NCI-H446 treated with DMSO at 0.1 percent for 48 hours (cell line): Measurements from ENCODE around the gene HECW1.

Experiments
- DNase-seq: peaks from one replicate; lab custom pipeline; 2025; lab: John Stamatoyannopoulos, UW

HECW1 gene

DNA sequence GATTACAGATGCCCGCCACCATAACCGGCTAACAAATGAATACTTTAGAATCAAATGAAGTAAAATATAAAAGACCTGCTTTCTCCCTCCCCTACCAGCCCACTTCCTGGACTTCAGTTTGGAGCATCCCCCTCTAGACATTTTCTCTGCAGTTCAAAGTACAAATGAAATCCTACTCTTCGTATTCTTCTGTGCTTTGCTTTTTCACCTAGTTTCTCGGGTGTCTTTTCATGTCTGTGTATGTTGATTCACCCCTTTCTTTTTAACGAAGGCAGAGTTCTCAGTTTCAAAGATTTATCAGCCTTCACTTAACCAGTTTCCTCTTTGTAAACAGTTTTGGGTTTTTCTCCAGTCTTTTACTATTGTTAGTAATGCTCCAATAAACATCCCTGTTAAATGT, 324.6 kb downstream of the HECW1 start:
- no peak for DNase-seq

DNA sequence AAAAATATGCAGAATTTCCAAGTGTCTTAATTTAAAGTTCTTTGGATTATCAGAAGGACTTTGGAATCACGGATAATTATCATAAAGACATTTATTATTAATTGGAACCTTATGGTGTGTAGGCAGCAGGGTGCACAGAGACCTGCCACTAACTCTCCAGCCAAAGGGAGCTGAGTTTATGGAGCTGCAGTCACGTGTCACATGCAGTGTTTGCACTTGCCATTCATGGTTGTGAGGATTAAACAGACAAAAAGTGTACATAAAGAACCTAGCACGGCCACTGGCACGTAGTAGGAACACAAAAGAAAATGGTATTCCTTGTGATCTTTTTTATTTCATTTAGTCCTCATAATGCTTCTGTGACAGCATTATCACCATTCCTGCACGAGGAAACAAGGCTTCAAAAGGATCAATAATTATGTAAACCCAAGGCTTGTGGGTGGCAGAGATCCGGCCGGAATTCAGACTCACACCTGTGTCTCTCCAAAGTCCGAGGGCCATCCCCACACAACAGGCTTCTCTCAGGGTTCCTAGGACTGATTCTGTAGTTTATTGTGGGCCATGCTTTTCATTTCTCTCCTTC, 326.5 kb downstream of the HECW1 start:
- no peak for DNase-seq

DNA sequence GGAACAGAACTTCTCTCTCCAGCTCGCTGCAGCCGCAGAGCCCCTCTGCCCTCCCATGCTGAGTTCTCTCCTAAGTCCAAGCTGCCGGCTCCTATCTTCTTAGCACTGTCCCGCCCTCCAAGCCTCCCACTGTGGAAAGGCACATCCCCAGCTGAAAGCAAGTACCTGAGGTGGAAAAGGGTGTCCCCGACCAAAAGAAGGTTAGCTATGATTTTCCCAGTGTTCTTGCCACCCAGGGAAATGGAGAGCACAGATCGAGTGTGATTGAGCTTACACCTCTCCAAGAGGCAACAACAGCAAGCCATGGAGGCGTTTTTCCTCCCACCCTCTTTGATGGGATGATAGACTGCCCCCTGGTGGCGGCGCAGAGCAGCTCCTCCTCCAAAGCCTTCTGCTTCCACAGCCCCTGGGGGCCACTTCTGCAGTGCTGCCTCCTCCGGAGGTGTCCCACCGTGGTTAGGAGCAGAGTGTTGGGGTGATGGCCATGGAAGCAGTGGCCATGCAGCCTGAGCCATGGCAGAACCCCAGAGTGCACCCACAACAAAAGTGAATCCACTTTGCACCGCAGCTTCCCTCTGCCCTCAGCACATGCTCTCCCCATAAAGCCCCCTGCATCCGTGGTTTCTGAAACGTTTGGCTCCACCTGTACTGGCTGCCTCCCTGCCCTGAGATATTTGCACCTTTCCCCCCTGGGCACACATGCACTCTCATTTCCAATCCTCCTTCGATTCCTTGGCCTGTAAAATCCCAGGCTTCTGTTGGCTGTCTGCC, 327.4 kb downstream of the HECW1 start:
- peak; percentile 6 for DNase-seq

DNA sequence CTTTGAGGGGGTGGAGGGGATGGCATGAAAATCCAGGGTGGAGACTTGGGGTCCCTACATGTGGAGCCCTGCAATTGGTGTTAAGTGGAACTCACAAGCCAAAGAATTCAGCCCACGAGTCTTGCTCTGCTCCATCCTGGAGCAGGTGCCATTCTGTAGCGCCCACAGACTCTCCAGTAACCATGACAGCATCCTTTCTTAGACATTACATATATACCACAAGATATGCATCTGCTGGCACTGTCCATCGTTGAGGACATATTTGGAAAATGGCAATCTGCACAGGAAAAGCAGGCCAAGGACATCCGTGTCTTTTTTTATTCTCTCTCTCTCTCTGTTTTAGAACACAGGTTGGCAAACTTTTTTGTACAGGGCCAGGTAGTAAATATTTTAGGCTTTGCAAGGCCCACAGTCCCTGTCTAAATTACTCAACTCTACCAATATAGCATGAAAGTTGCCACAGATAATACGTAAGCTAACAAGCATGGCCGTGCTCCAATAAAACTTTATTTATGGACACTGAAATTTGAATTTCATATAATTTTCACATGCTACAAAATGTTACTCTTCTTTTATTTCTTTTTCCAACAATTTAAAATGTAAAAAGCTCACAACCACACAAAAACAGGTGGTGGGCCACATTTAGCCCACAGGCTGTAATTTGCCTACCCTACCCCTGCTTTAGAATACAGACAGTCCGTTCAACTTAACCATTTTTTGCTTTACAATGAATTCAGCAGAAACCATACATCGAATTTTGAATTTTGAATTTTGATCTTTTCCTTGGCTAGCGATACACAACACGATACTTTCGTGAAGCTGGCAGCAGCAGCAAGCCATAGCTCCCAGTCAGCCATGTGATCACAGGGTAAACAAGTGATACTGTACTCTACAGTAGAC, 329.0 kb downstream of the HECW1 start:
- no peak for DNase-seq

DNA sequence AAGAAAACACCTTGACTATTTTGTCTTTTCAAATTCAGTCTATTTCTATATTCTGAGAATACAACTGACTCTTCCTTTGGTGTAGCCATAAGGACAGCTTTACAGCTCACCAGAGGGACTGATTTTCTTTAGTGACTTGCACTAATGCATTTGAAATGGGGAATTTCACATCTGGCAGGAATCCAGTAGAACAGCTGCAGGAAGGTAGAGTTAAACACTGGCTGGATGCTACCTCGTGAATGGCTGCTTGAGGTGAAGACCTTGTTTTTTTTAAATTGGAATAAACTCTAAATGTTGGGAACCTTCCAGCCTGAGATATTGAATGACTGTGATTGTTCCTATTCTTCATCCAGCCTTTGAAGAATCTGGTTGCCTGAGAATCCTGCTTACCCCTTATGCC, 330.9 kb downstream of the HECW1 start:
- DNase-seq, result no peak

DNA sequence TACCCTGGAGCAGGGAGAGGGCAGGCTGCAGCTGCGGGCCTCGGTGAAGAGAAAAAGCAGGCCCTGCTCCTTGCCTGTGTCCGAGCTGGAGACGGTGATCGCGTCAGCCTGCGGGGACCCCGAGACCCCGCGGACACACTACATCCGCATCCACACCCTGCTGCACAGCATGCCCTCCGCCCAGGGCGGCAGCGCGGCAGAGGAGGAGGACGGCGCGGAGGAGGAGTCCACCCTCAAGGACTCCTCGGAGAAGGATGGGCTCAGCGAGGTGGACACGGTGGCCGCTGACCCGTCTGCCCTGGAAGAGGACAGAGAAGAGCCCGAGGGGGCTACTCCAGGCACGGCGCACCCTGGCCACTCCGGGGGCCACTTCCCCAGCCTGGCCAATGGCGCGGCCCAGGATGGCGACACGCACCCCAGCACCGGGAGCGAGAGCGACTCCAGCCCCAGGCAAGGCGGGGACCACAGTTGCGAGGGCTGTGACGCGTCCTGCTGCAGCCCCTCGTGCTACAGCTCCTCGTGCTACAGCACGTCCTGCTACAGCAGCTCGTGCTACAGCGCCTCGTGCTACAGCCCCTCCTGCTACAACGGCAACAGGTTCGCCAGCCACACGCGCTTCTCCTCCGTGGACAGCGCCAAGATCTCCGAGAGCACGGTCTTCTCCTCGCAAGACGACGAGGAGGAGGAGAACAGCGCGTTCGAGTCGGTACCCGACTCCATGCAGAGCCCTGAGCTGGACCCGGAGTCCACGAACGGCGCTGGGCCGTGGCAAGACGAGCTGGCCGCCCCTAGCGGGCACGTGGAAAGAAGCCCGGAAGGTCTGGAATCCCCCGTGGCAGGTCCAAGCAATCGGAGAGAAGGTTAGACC, 332.5 kb downstream of the HECW1 start:
- DNase-seq, result no peak

DNA sequence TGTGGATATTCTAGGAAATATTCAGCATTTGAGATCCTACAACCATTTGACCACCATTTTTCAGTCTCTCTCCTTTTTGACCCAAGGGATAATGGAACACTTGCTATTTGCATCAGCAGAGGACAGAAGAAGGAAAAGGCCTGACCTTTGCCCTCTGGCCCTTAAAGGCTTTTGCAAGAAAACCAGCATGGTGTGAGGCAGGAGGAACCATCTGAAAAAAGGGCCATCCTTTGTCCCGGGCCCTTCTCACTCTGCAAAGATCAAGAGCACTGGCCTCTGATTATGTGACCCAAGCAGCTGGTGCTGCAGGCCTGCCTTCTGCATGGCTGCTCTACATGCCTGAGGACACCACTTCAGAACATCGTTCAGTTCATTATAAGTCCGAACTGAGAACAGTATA, 337.1 kb downstream of the HECW1 start:
- no peak for DNase-seq

DNA sequence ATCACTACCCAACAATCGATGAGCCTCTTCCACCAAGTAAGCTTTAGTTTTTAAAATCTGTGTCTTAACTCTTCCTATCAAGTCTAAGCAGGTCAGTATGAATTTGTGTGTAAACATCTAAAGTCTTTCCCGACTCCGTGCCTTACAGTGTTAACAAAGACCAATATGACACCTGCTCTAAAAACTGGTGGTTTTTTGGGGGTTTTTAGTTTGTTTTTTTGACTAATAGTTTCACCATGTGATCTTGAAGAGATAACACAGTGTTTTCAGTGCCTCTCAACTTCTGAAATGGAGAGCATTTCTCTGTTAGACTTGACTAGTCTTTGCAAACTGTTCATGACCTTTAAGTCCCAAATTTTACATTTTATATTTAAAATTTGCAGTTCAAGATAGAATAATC, 338.4 kb downstream of the HECW1 start:
- no peak for DNase-seq

DNA sequence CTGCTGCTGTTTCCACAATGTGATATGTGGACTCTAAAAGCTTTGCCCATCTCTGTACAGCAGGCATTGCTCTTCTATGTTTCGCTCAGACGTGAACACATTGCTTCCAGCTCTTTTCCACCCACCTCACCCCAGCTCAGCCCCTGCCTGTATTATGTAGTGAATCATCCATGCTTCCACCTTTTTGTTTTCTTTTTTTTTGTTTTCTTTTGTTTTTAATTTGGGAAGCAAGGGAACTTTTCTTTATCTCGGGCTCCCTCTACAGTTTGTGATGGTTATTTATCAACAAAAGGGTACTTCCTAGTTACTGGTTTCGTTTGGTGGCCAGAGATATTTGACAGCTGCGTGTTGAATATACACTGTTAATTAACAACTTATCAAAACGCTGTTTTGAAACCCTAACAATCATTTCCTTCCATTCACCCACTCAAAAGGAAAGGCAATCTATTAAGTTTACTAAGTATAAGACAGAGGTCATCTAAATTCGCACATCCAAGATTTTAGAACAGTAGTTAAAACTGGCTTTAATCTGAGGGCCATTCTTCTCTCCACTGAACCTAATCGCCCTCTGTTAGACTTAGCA, 342.6 kb downstream of the HECW1 start:
- no peak for DNase-seq

DNA sequence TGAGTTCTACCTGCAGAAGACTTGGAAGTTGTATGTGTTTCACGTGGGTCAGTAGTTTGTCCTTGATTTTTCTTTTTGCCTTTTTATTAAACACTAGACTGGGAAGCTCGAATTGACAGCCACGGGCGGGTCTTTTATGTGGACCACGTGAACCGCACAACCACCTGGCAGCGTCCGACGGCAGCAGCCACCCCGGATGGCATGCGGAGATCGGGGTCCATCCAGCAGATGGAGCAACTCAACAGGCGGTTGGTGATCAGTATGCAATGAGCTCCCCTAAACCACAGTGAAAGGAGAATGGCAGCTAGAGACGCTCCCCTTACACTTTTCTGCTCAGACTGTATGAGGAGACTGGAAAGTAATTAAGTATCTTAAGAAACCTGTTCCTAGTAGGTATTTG, 343.8 kb downstream of the HECW1 start:
- DNase-seq, result no peak

DNA sequence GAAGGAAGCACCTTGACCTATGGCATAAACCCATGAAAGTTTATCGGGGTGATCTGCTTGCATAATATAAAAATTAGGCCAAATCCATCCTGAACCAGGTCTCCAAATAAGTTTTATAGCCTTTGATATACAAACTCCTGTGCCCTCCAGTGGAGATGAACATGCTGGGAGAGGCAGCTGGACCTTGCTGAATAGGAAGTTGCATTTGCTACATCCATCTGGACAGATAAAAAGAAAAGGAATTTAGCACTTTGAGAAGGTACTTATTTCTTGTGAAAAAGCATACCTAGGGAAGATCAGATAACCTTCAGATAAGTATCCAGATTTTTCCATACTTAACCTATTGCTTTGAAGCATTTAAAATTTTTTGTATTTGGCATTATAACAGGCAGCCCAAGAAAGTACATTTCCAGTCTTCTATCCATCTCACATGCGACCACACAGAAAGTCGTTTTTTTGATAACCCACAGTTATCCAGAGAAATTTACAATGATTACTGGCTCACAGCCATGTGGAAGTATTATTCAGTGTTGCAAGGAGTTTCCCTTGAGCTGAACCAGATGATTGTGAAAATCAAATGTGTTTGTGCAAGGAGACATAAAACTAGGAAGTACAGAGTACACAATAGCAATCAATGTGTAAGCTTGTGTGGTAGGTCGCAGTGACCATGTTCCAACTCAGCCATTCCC, 346.0 kb downstream of the HECW1 start:
- DNase-seq, result no peak

DNA sequence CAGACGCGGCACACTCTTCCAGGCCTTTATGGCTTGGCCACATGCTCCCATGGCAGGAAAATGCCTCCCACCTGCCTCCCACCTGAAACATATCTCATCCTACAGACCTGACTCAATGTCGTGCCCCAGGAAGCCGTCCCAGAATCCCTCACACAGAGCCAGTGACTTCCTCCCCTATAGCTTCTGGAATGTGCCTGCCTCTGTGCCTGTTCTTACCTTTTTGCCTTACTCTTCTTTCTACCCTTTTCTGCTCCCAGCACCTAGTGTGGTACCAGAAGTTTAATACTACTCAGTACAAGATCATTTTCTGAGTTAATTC, 346.5 kb downstream of the HECW1 start:
- no peak for DNase-seq

DNA sequence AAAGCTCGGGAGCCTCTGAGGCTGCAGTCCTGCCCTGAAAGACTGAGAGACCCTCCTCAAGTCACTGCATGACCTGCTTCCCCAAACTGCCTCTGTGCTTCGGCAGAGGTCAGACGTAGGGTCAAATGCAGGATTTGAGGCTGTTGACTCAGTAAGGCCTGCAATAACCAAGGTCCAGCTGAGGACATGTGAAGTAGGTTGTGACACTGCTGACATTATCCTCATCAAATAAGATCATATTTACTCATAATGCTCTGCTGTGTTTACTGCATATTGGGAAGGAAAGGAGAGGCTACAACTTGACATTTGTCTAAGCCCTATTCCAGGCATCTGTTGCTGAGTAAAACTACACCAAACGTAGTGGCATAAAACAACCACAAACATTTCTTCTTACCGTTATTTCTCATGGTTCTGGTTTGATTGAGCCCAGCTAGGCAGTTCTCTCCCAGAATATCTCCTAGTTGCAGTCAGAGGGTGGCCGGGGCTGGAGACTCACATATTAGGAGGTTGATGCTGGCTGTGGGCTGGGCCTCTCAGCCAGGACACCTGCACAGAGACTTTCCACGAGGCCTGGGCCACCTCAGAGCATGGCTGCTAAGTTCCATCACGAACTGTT, 348.4 kb downstream of the HECW1 start:
- DNase-seq, result no peak

DNA sequence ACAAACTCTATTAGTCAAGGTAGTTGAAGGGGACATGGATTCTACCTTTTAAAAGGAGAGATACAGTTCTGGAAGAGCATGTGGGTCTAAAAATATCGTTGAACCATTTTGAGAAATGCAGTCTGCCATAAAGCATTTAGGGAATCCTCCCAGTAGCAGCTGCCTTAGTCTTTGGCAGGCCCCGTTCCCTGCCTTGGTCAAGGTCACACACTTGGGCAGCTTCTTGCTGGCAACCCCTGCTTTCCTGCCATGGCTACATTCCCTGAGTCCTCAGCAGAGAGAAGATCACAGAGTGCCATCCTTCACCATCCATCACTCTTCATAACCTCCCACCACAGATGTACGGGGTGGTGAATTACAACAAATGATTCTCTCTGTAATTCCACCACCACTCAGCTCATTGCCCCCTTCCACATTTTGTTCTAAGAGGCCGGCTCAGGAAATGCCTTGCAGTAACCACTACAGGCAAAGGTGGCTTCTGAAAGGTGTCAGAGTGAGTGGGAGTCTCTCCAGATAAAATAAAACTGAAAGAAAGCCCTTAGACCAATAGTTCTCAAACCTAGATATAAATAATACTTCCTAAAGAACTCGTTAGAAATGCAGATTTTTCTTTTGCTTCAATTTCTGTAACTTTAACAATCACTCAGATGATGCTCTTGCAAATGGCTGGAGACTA, 349.0 kb downstream of the HECW1 start:
- DNase-seq, result no peak

DNA sequence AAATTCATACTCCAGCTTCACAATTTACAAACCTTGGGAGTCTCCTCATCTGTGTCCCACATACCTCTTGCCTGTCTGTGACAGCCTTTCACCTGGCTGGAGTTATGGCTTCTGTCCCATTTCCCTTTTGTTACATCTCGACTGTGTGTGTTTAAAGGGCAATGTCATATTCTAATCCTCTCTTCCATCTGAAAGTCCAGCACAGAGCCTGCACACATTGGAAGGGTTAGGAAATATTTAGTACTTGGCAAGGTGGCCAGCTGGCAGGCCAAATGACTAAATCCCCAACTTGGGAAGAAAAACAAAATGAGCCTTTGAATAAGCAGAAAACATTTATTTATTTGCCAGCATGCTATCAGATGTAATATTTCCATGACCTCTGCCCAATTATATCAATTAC, 350.4 kb downstream of the HECW1 start:
- no peak for DNase-seq

DNA sequence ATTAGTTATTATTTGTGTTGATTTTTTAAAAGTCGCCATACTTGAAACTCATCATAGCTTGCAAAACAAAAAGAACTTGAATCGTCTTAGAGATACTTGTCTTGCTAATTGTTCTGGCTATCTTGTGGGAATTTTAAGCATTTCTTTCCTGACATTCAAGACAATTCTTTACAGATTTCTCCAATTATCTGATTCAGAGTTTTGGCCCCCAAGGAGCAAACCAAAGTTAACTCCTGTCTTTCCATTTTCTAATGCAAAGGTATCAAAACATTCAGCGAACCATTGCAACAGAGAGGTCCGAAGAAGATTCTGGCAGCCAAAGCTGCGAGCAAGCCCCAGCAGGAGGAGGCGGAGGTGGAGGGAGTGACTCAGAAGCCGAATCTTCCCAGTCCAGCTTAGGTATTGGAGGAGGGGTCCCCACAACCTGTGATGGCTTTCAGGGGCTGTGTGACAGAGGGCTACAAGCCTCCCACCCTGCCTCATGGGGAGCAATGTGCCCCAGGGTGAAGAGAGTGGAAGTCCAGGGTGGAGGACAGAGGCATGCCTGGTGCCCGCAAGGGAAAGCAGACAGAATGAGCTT, 351.0 kb downstream of the HECW1 start:
- DNase-seq, result no peak

DNA sequence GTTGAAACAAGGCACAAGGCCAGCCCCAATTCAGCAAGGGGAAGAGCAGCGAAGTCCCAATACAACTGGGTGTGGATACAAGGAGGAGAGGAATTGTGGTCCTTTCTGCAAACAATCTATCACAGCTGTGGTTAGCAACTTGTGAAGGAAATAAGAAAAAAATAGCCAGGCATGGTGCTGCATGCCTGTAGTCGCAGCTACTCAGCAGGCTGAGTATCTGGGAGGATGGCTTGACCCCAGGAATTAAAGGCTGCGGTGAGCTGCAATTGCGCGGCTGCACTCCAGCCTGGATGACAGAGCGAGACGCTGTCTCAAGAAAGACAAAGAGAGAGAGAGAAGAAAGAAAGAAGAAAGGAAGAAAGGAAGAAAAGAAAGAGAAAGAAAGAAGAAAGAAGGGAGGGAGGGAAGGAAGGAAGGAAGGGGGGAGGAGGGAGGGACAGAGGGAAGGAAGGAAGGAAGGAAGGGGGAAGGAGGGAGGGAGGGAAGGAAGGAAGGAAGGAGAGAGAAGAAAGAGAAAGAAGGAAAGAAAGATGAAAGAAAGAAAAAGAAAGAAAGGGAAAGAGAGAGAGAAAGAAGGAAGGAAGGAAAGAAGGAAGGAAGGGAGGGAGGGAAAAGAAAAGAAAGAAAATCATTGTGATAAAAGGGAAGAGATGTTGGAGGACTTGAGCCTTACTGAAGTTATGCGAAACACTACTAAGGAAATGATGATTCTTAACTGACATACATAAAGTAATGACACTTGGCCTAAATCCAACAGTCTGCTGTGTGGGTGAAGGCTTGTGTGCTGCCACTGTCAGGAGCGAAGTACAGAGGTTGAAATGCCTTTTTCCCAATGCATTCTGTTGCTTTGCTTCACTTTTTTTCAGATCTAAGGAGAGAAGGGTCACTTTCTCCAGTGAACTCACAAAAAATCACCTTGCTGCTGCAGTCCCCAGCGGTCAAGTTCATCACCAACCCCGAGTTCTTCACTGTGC, 353.4 kb downstream of the HECW1 start:
- peak; percentile 6 for DNase-seq

DNA sequence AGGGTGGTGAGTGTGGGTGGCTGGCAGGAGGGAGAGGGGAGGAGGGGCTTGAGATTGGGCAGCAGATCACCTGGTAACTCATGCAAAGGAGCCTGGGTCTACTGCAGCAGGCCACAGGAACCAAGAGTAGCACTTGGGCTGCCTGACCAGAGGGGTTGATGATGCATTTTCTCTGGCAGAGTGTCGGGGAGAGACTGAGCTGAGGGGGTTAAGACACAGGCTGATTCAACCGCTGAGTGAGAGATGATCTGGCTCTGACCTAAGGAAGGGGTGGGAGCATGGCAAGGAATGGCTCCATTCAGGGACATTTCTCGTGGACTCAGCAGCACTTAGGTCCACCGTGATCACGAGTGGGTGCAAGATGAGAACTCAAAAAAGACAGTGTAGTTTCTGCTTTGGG, 355.0 kb downstream of the HECW1 start:
- DNase-seq, result no peak

DNA sequence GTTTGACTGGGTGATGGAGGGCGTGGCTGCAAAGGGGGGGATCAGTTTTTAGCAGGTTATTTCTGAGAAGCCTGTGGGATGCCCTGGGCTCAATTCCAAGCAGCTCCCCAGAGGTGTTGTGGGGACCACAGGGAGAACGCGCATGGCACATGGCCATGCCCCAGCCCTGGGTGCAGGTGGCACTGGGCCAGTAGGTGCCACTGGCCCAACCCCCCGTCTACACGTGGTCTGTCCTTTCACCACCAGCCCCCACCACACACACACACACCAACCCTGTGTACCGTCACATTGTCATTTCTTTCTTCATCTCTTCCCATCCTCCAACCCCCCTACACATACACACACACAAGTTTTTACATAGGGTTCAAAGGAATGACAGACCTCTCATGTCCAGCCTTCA, 355.4 kb downstream of the HECW1 start:
- no peak for DNase-seq
